H1 (cell line): ENCODE data around the gene SPOPL. TPM values are rescaled to one million over a fixed set of nuclear protein-coding genes. Genes with fewer than 3 reads are reported as not detected.

Experiments used
- CTCF ChIA-PET: fragments of 300-600 bp; sonication (Branson Sonifier 250); formaldehyde crosslinking; loops from one replicate; lab custom pipeline; 2021; ENCODE audit not compliant: partially characterized antibody; lab: Charles Lee
- POLR2A ChIA-PET: fragments of 300-600 bp; sonication (Branson Sonifier 250); formaldehyde crosslinking; loops from one replicate; lab custom pipeline; 2021; ENCODE audit warnings: inconsistent platforms; ENCODE audit not compliant: partially characterized antibody; lab: Charles Lee
- DNase-seq, 2 experiments: peaks; one replicate each; pipeline versions ENCODE4 v3.0.0 to v3.0.0-alpha.2; 2010 to 2022; ENCODE audit warnings: low spot score in 2 of 2, low read depth in 1 of 2, mixed read lengths in 1 of 2
- FAIRE-seq: peaks from 2 replicates; lab custom pipeline; 2011; peaks lifted over from hg19 to GRCh38; lab: Jason Lieb, UNC
- H2AFZ ChIP-seq: 2 replicates; pipeline ENCODE4 v1.8.1; 2012; ENCODE audit warnings: low read length, inconsistent platforms
- H2AK5ac ChIP-seq: 2 replicates; pipeline ENCODE4 v1.6.1; 2013; ENCODE audit warnings: low read depth, low read length
- H2BK120ac ChIP-seq: replicated peaks from 2 replicates; pipeline ENCODE3; 2013; ENCODE audit warnings: low read depth, low read length, inconsistent platforms
- H2BK12ac ChIP-seq: 2 replicates; pipeline ENCODE4 v1.6.1; 2013; ENCODE audit warnings: low read depth, low read length
- H2BK15ac ChIP-seq: 2 replicates; pipeline ENCODE4 v1.6.1; 2013; ENCODE audit warnings: low read length
- H2BK20ac ChIP-seq: 2 replicates; pipeline ENCODE4 v1.6.1; 2013; ENCODE audit warnings: low read length
- H2BK5ac ChIP-seq: 2 replicates; pipeline ENCODE4 v1.6.1; 2013; ENCODE audit warnings: low read depth, low read length
- H3K14ac ChIP-seq: 2 replicates; pipeline ENCODE4 v1.6.1; 2013; ENCODE audit warnings: inconsistent platforms; ENCODE audit not compliant: insufficient read length
- H3K18ac ChIP-seq: 2 replicates; pipeline ENCODE4 v1.6.1; 2013; ENCODE audit warnings: low read length; ENCODE audit errors: extremely low read depth
- H3K23ac ChIP-seq: 2 replicates; pipeline ENCODE4 v1.6.1; 2013; ENCODE audit warnings: inconsistent platforms; ENCODE audit not compliant: insufficient read length
- H3K23me2 ChIP-seq: 2 replicates; pipeline ENCODE4 v1.6.1; 2013; ENCODE audit warnings: low read depth, low read length
- H3K27ac ChIP-seq: 2 replicates; pipeline ENCODE4 v1.6.1; 2011; ENCODE audit warnings: low read depth, low read length, inconsistent platforms
- H3K27me3 ChIP-seq, 4 experiments: replicated peaks in 1 of 4; 1 replicate in 1 of 4; 2 replicates in 3 of 4; pipeline versions ENCODE4 v1.6.1 to v1.8.1; 2011 to 2013; ENCODE audit warnings: low read length in 3 of 4, mild to moderate bottlenecking in 3 of 4, inconsistent platforms in 2 of 4, mixed read lengths in 2 of 4, moderate library complexity in 1 of 4; ENCODE audit not compliant: control insufficient read depth in 3 of 4, insufficient read depth in 3 of 4; ENCODE audit errors: extremely low read depth in 1 of 4
- H3K36me3 ChIP-seq, 4 experiments: 2 replicates each; pipeline versions ENCODE4 v1.6.1 to v1.8.1; 2011 to 2013; ENCODE audit warnings: mild to moderate bottlenecking in 4 of 4, low read length in 3 of 4, moderate library complexity in 2 of 4, control low read depth in 1 of 4, inconsistent platforms in 1 of 4; ENCODE audit not compliant: insufficient read depth in 4 of 4, control insufficient read depth in 2 of 4
- H3K4ac ChIP-seq: replicated peaks from 2 replicates; pipeline ENCODE3; 2013; ENCODE audit warnings: low read length, low read depth, mixed read lengths, inconsistent platforms; ENCODE audit not compliant: insufficient read length
- H3K4me1 ChIP-seq, 4 experiments: replicated peaks in 1 of 4; 1 replicate in 1 of 4; 2 replicates in 3 of 4; pipeline versions ENCODE4 v1.6.1 to v1.8.1; 2011 to 2013; ENCODE audit warnings: low read length in 3 of 4, inconsistent platforms in 2 of 4, mixed read lengths in 1 of 4; ENCODE audit not compliant: insufficient read depth in 4 of 4, control insufficient read depth in 3 of 4
- H3K4me2 ChIP-seq, 2 experiments: 2 replicates each; pipeline versions ENCODE4 v1.6.1 to v1.8.1; 2011 to 2013; ENCODE audit warnings: low read depth in 2 of 2, low read length in 2 of 2, control low read depth in 1 of 2, inconsistent platforms in 1 of 2, mild to moderate bottlenecking in 1 of 2; ENCODE audit not compliant: insufficient read depth in 1 of 2
- H3K4me3 ChIP-seq, 4 experiments: fragments of 200-600, 300-600 bp in 1 of 4; sonication (generic), shearing (Covaris generic), sonication (Bioruptor Twin) in 1 of 4; 2 replicates each; pipeline versions ENCODE4 v1.5.1 to v1.8.1; 2011 to 2016; ENCODE audit warnings: low read length in 4 of 4, low read depth in 3 of 4, control low read depth in 2 of 4, inconsistent platforms in 2 of 4, mild to moderate bottlenecking in 2 of 4, mixed read lengths in 1 of 4, moderate library complexity in 1 of 4; ENCODE audit not compliant: insufficient read depth in 2 of 4; ENCODE audit errors: extremely low read depth in 1 of 4
- H3K56ac ChIP-seq: replicated peaks from 2 replicates; pipeline ENCODE3; 2013; ENCODE audit warnings: low read depth, mild to moderate bottlenecking, mixed read lengths, low read length, inconsistent platforms; ENCODE audit not compliant: insufficient read length
- H3K79me1 ChIP-seq: 2 replicates; pipeline ENCODE4 v1.6.1; 2013; ENCODE audit warnings: low read depth, low read length, control low read depth
- H3K79me2 ChIP-seq, 2 experiments: 2 replicates each; pipeline versions ENCODE4 v1.6.1 to v1.8.1; 2012 to 2013; ENCODE audit warnings: low read length in 2 of 2, mild to moderate bottlenecking in 2 of 2, inconsistent platforms in 1 of 2; ENCODE audit not compliant: insufficient read depth in 2 of 2, control insufficient read depth in 1 of 2
- H3K9ac ChIP-seq, 4 experiments: replicated peaks in 1 of 4; 1 replicate in 1 of 4; 2 replicates in 3 of 4; pipeline versions ENCODE4 v1.6.1 to v1.8.1; 2011 to 2013; ENCODE audit warnings: low read depth in 3 of 4, low read length in 3 of 4, control low read depth in 2 of 4, mild to moderate bottlenecking in 2 of 4, moderate library complexity in 2 of 4, inconsistent platforms in 1 of 4; ENCODE audit errors: extremely low read depth in 1 of 4
- H3K9me3 ChIP-seq, 2 experiments: 2 replicates each; pipeline versions ENCODE4 v1.6.1 to v1.8.1; 2012 to 2013; ENCODE audit warnings: mild to moderate bottlenecking in 2 of 2, moderate library complexity in 2 of 2, control low read depth in 1 of 2, inconsistent platforms in 1 of 2, low read depth in 1 of 2, low read length in 1 of 2, mixed read lengths in 1 of 2; ENCODE audit not compliant: insufficient read depth in 2 of 2
- H4K20me1 ChIP-seq, 2 experiments: replicated peaks in 1 of 2; 2 replicates each; pipeline versions ENCODE3 to v1.8.1; 2011 to 2013; ENCODE audit warnings: inconsistent platforms in 2 of 2, low read length in 2 of 2, mild to moderate bottlenecking in 1 of 2; ENCODE audit not compliant: insufficient read depth in 2 of 2, control insufficient read depth in 1 of 2
- H4K5ac ChIP-seq: 2 replicates; pipeline ENCODE4 v1.6.1; 2013; ENCODE audit warnings: low read length, low read depth, mixed read lengths, inconsistent platforms; ENCODE audit not compliant: insufficient read length
- H4K8ac ChIP-seq: 2 replicates; pipeline ENCODE4 v1.8.0; 2013; ENCODE audit warnings: mild to moderate bottlenecking, moderate library complexity, low read length, inconsistent platforms; ENCODE audit not compliant: insufficient read depth; ENCODE audit errors: extremely low read depth
- H4K91ac ChIP-seq: replicated peaks from 2 replicates; pipeline ENCODE3; 2013; ENCODE audit warnings: low read length, mixed read lengths, inconsistent platforms; ENCODE audit not compliant: insufficient read length
- BCL11A ChIP-seq, 2 experiments: IDR thresholded peaks; one replicate each; pipeline ENCODE4 v1.6.1; 2011; ENCODE audit warnings: low read depth in 2 of 2, low read length in 2 of 2, mild to moderate bottlenecking in 2 of 2
- CTBP2 ChIP-seq: IDR thresholded peaks from 2 replicates; pipeline ENCODE4 v1.7.0; 2011; ENCODE audit warnings: borderline replicate concordance, mild to moderate bottlenecking, moderate library complexity, mixed read lengths, low read length; ENCODE audit not compliant: insufficient read depth, insufficient read length
- E2F6 ChIP-seq: IDR thresholded peaks from 2 replicates; pipeline ENCODE4 v1.6.1; 2012; ENCODE audit warnings: inconsistent platforms
- EP300 ChIP-seq, 2 experiments: IDR thresholded peaks; 1 replicate in 1 of 2; 2 replicates in 1 of 2; pipeline ENCODE4 v1.6.1; 2011 to 2012; ENCODE audit warnings: low read depth in 2 of 2, low read length in 2 of 2, mild to moderate bottlenecking in 2 of 2, borderline replicate concordance in 1 of 2, inconsistent platforms in 1 of 2, moderate library complexity in 1 of 2
- GABPA ChIP-seq: IDR thresholded peaks from 2 replicates; pipeline ENCODE4 v1.6.1; 2011; ENCODE audit warnings: mild to moderate bottlenecking, low read length, moderate library complexity, borderline replicate concordance; ENCODE audit not compliant: insufficient read depth
- PHF8 ChIP-seq: fragments of 200-600 bp; sonication (generic); conservative IDR thresholded peaks from 2 replicates; pipeline ENCODE4 v1.7.1; 2012; ENCODE audit warnings: low read depth, mild to moderate bottlenecking, inconsistent platforms, low read length, moderate library complexity
- POLR2AphosphoS5 ChIP-seq: IDR thresholded peaks from 2 replicates; pipeline ENCODE4 v1.6.1; 2011; ENCODE audit warnings: low read depth, low read length
- POU5F1 ChIP-seq: IDR thresholded peaks from 2 replicates; pipeline ENCODE4 v1.6.1; 2011; ENCODE audit warnings: low read depth, mild to moderate bottlenecking, low read length, moderate library complexity
- SIX5 ChIP-seq: IDR thresholded peaks from 2 replicates; pipeline ENCODE4 v1.6.1; 2011; ENCODE audit warnings: mild to moderate bottlenecking, low read depth, low read length
- SP1 ChIP-seq: IDR thresholded peaks from 2 replicates; pipeline ENCODE4 v1.6.1; 2011; ENCODE audit warnings: low read depth, low read length
- TBP ChIP-seq: IDR thresholded peaks from 2 replicates; pipeline ENCODE4 v1.6.1; 2011; ENCODE audit warnings: low read depth, low read length, improper control_type of control experiment
- WGBS, 2 experiments: shearing (Covaris generic) in 1 of 2; methylation state at CpG; one replicate each; pipeline versions ENCODE4 v1.1.6 to v1.1.7; 2013 to 2015; ENCODE audit warnings: low lambda C conversion rate in 2 of 2, mixed read lengths in 2 of 2, inconsistent platforms in 1 of 2, low coverage in 1 of 2, missing lambda C conversion rate in 1 of 2; ENCODE audit not compliant: insufficient replicate concordance in 2 of 2, insufficient coverage in 1 of 2, insufficient read length in 1 of 2; ENCODE audit errors: extremely low coverage in 1 of 2, missing lambda C conversion rate in 1 of 2; 5-methylcytosine and 5-hydroxymethylcytosine counted together
- polyA plus RNA-seq, 7 experiments: library from polyadenylated mRNA; depleted of rRNA in 3 of 7; stranded (reverse) in 5 of 7; unstranded in 2 of 7; fragments of >200 nt in 5 of 7; fragments of 200-250 nt in 2 of 7; gene quantifications; 1 replicate in 5 of 7; 2 replicates in 1 of 7; 4 replicates in 1 of 7; pipeline versions ENCODE4 v1.2.1 to v1.2.3, GENCODE V29; 2011 to 2013; ENCODE audit warnings: missing spikeins in 2 of 7, mixed read lengths in 2 of 7
- total RNA-seq: library from RNA; stranded (reverse); fragmentation: NEBNext Ultra II Directional; extraction: Animal tissue kit (Norgen Biotek cat#: 25700); gene quantifications from 2 replicates; pipeline ENCODE4 v1.2.1, GENCODE V29; 2021

SPOPL gene
- total and polyA plus RNA-seq, 2 of the 8 experiments (the other 6 are each of a cell fraction or from before 2014, with no cell fraction given): 1.9 to 14.5 TPM

- POLR2A ChIA-PET: interaction anchor here (1.1 kb wide), 1 partner anchor 168 kb away, joined by 4 read pairs; no protein-coding TSS in a partner anchor
- H2BK120ac ChIP-seq: no peak overlapping the region
- H3K4ac ChIP-seq: no peak overlapping the region
- no peaks in the 10 kb centered on the region for H3K79me1 ChIP-seq
- H2AFZ ChIP-seq: no peak overlapping the region
- no peak overlapping the region for H3K9ac ChIP-seq
- H3K36me3 ChIP-seq: no peaks in the 10 kb centered on the region
- no peaks in the 10 kb centered on the region for H3K9me3 ChIP-seq
- H3K14ac ChIP-seq: no peak overlapping the region
- TF ChIP-seq CTBP2: no peak
- TF ChIP-seq POLR2AphosphoS5: no peak
- TF ChIP-seq E2F6: no peak
- TF ChIP-seq TBP: no peak
- TF ChIP-seq SIX5: no peak
- TF ChIP-seq GABPA: no peak
- TF ChIP-seq PHF8: no peak
- TF ChIP-seq BCL11A (IDR thresholded peaks at IDR 0.05; ENCODE audit: low read depth in 2 of 2, low read length in 2 of 2): no peak
- no peak for TF ChIP-seq EP300 (IDR thresholded peaks at IDR 0.05; ENCODE audit: borderline replicate concordance in 1 of 2, low read depth in 2 of 2, low read length in 2 of 2)
- no peak for TF ChIP-seq SP1
- TF ChIP-seq POU5F1: no peak
- TF ChIP-seq, all 59 proteins: peak for 0
- Histone ChIP-seq H3K4me1 (no peaks in the 10 kb centered on the region), H3K23me2 (no peaks in the 10 kb centered on the region; the same call in 1 of the 2 replicates), H4K8ac (no peak overlapping the region), H2BK12ac (no peak overlapping the region), H3K18ac (no peak overlapping the region), H4K5ac (no peak overlapping the region), H3K79me2 (no peaks in the 10 kb centered on the region), H4K91ac (no peak overlapping the region), H4K20me1 (no peaks in the 10 kb centered on the region), H2BK20ac (no peak overlapping the region), H3K4me3 (no peak overlapping the region), H3K27me3 (no peaks in the 10 kb centered on the region), H2BK15ac (no peak overlapping the region), H3K4me2 (no peak overlapping the region), H3K56ac (no peak overlapping the region), H3K23ac (no peak overlapping the region), H2BK5ac (no peak overlapping the region), H2AK5ac (no peak overlapping the region), H3K27ac (no peak overlapping the region)
- DNase-seq (no peak), FAIRE-seq (no peak)
- 93% methylated on average over 4 of the region's 4 CpGs; no CpG with 5 or more reads in 1 of the 2 experiments for WGBS, 2 experiments
- CTCF ChIA-PET: interaction anchor here (1.1 kb wide), 1 partner anchor 232 kb away, joined by 3 read pairs; no protein-coding TSS in a partner anchor
Observed at GRCh38 chr2:138610201-138610953, 108.8 kb downstream of the SPOPL start.
